GM19452 (cell line): ENCODE results near the gene METAP1.
"Not testable (repeated sequence)": the region's sequence is repeated elsewhere in the genome, so short reads cannot be mapped to it uniquely, and the experiment has no call there.

Experiments used
- ATAC-seq: cut with Tn5 transposase; IDR thresholded peaks from one replicate; pipeline ENCODE4 v1.9.1; 2021; ENCODE audit not compliant: unreplicated experiment

METAP1 gene

GRCh38 chr4:99090481-99091215, 95.1 kb downstream of the METAP1 start:
- ATAC-seq = no peak

- ATAC-seq = no peak
Observed at GRCh38 chr4:99091216-99091575, 95.7 kb downstream of the METAP1 start.

- not testable (repeated sequence) for ATAC-seq
Observed at GRCh38 chr4:99091841-99092240, 96.3 kb downstream of the METAP1 start.

GRCh38 chr4:99099311-99099710, 103.8 kb downstream of the METAP1 start:
- ATAC-seq = no peak

GRCh38 chr4:99099814-99100213, 104.3 kb downstream of the METAP1 start:
- not testable (repeated sequence) for ATAC-seq

- no peak for ATAC-seq
Observed at GRCh38 chr4:99100876-99101275, 105.4 kb downstream of the METAP1 start.

- ATAC-seq = no peak
Observed at GRCh38 chr4:99102634-99103033, 107.1 kb downstream of the METAP1 start.

GRCh38 chr4:99103166-99103565, 107.6 kb downstream of the METAP1 start:
- no peak for ATAC-seq

GRCh38 chr4:99104153-99104552, 108.6 kb downstream of the METAP1 start:
- ATAC-seq = no peak

- not testable (repeated sequence) for ATAC-seq
Observed at GRCh38 chr4:99109286-99109685, 113.8 kb downstream of the METAP1 start.
